HTERT RPE-1 (cell line): ENCODE results near the gene BICD2.

Experiments
- in situ Hi-C: fragments of 300-500 bp; cut with MboI; formaldehyde crosslinking; loops from 4 replicates; pipeline ENCODE4 v1.14.3; 2020; ENCODE audit warnings: low sequenced_read_pairs

BICD2 gene

GRCh38 chr9:92671323-92671722 is 93.3 kb downstream of the BICD2 start:
- in situ Hi-C loops: no loop called here

GRCh38 chr9:92669890-92670708 is 94.5 kb downstream of the BICD2 start, which contains the start of gene IPPK:
Gene IPPK, minus strand, starts transcription at chr9:92670131. Its CDS starts 143 bp downstream, at chr9:92669988.
- in situ Hi-C loops: no loop called here

GRCh38 chr9:92669527-92669889 is 95.1 kb downstream of the BICD2 start:
- in situ Hi-C loops: no loop called here

GRCh38 chr9:92668746-92669526 is 95.7 kb downstream of the BICD2 start:
- in situ Hi-C loops: no loop called here

- in situ Hi-C loops: no loop called here
These were observed 97.6 kb downstream of the BICD2 start for GRCh38 chr9:92666912-92667532.

GRCh38 chr9:92666236-92666635 is 98.4 kb downstream of the BICD2 start:
- in situ Hi-C loops: no loop called here

- in situ Hi-C loops: no loop called here
These were observed 98.8 kb downstream of the BICD2 start for GRCh38 chr9:92665836-92666235.

GRCh38 chr9:92664394-92665152 is 100.1 kb downstream of the BICD2 start:
- in situ Hi-C loops: no loop called here

GRCh38 chr9:92663951-92664350 is 100.7 kb downstream of the BICD2 start:
- in situ Hi-C loops: no loop called here

GRCh38 chr9:92663126-92663525 is 101.5 kb downstream of the BICD2 start:
- in situ Hi-C loops: no loop called here

- in situ Hi-C loops: no loop called here
These were observed 102.9 kb downstream of the BICD2 start for GRCh38 chr9:92661743-92662142.
